ENCODE results near the gene CLDN19.

Gene CLDN19

DNA sequence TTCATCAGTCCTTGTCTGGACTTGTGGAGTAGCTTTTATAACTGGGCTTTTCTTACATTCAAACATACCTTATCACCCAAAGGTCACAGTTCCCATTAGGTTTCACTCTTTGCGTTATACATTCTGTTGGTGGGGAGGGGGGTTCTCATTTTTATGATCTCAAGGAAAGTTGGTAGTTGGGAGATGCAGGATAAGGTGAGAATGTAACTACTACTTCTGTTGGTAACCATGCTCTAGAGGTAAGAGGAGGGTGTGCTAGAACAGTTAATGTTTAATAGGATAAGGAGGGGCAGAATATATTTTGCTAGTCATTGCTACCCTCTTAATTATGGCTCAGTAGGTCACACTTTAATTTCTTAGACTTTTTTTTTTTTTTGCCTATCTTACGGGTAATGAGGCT is 47.1 kb downstream of the CLDN19 start:
- no peak for TF ChIP-seq CTCF (IDR thresholded peaks at IDR 0.05; ENCODE audit: low read depth, low read length, missing control alignments)
- in situ Hi-C loops (cut with HindIII; ENCODE audit: low sequenced_read_pairs), result no loop called here
- DNase-seq (ENCODE audit: low read depth), result no peak
- no peak overlapping the region for H3K4me3 ChIP-seq (ENCODE audit: low read depth, low read length)

DNA sequence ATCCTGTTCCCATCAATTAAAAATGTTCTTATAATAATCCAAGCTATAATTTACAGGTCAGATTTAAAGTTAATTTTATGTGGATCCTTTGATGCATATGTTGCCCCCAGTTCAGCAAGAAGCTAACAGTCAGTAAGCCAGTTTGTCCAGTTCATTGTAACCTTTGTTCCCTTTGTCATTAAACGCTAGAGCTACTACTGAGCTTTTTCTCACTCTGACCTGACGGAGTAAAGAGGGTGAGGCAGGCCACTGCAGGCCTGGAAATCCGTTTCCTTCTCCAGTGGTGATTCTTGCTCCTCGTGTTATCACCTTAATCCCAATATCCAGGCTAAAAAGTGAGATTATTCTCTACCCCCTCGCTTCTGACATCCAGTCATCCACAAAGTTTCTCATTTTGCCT is 47.6 kb downstream of the CLDN19 start:
- TF ChIP-seq CTCF (IDR thresholded peaks at IDR 0.05; ENCODE audit: low read depth, low read length, missing control alignments), result no peak
- in situ Hi-C loops (cut with HindIII; ENCODE audit: low sequenced_read_pairs), result no loop called here
- no peak for DNase-seq (ENCODE audit: low read depth)
- no peak overlapping the region for H3K4me3 ChIP-seq (ENCODE audit: low read depth, low read length)

GRCh38 chr1:42691157-42691498 is 48.9 kb downstream of the CLDN19 start:
- no peak for TF ChIP-seq CTCF (IDR thresholded peaks at IDR 0.05; ENCODE audit: low read depth, low read length, missing control alignments)
- no peak for DNase-seq (ENCODE audit: low read depth)
- no peak overlapping the region for H3K4me3 ChIP-seq (ENCODE audit: low read depth, low read length)
- in situ Hi-C loops (cut with HindIII; ENCODE audit: low sequenced_read_pairs), result no loop called here

- H3K4me3 ChIP-seq (ENCODE audit: low read depth, low read length), result no peak overlapping the region
- DNase-seq (ENCODE audit: low read depth), result no peak
- TF ChIP-seq CTCF (IDR thresholded peaks at IDR 0.05; ENCODE audit: low read depth, low read length, missing control alignments), result peak; percentile 13
- in situ Hi-C loops (cut with HindIII; ENCODE audit: low sequenced_read_pairs), result no loop called here
Measured at GRCh38 chr1:42690477-42691156, 49.4 kb downstream of the CLDN19 start.

DNA sequence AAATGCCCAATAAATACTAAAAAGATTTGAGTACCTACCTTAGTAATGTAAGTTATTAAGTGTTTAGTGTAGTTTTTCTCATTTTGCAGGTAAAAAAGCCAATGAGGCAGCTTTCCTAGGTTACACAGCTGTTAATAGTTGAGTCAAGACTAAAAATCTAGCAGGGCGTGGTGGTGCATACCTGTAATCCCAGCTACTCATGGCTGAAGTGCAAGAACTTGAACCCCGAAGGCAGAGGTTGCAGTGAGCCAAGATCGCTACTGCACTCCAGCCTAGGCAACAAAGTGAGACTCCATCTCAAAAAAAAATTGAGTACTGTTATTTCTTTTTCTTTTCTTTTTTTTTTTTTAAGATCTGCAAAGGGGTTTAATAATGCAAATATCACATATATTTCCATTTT is 50.1 kb downstream of the CLDN19 start:
- in situ Hi-C loops (cut with HindIII; ENCODE audit: low sequenced_read_pairs), result no loop called here
- TF ChIP-seq CTCF (IDR thresholded peaks at IDR 0.05; ENCODE audit: low read depth, low read length, missing control alignments), result no peak
- H3K4me3 ChIP-seq (ENCODE audit: low read depth, low read length), result no peak overlapping the region
- DNase-seq (ENCODE audit: low read depth), result no peak

DNA sequence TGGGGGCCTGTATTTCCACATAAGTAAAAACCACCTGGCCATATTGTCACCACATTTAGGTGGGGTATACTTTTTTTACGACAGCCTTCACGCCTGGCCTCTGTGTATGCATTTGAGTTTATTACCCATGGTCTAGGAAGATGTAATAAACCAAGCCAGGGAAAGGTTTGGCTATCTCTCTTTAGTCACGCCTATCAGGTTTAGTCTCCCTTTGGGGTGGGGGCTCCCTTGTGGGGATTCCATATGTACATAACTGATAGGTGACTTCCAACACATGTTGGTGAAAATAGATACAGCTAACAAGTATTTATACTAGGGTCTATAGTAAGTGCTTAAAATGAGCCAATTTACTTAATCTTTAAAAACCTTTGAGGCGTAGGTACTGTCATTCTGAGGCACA is 53.6 kb downstream of the CLDN19 start:
- in situ Hi-C loops (cut with HindIII; ENCODE audit: low sequenced_read_pairs), result no loop called here
- TF ChIP-seq CTCF (IDR thresholded peaks at IDR 0.05; ENCODE audit: low read depth, low read length, missing control alignments), result no peak
- no peak overlapping the region for H3K4me3 ChIP-seq (ENCODE audit: low read depth, low read length)
- DNase-seq (ENCODE audit: low read depth), result no peak
